Measurements from ENCODE around the gene SEMA7A. TPM values are rescaled to one million over a fixed set of nuclear protein-coding genes. Genes with fewer than 3 reads are reported as not detected.
"Not testable (repeated sequence)": the region's sequence is repeated elsewhere in the genome, so short reads cannot be mapped to it uniquely, and the experiment has no call there.

Gene SEMA7A
- total and polyA plus RNA-seq, 9 donors: 3.2 to 98.6 (median 9.0) TPM

- Histone ChIP-seq H3K36me3 (no peaks in the 10 kb centered on the region), H3K27me3 (no peaks in the 10 kb centered on the region), H3K4me1 (ENCODE audit: insufficient read depth) (peaks cover 14% of the 10 kb centered on the region), H3K9me3 (no peaks in the 10 kb centered on the region), H3K4me3 (peak within 1 kb of the TSS; percentile 80), H3K27ac (peak within 1 kb of the TSS; percentile 70 to 79)
- intact Hi-C loops (cut with DNase I): no loop called here
- TF ChIP-seq CTCF (IDR thresholded peaks at IDR 0.05): no peak
- TF ChIP-seq POLR2A (IDR thresholded peaks at IDR 0.05): no peak
- TF ChIP-seq EP300 (IDR thresholded peaks at IDR 0.05): no peak
- DNase-seq: peak in 1 of 5 donors; percentile 53
- WGBS, 3 donors: 62 to 69% (median 64%) methylated on average over 12 of the region's 12 CpGs
Observed at GRCh38 chr15:74367296-74367854, 66.4 kb downstream of the SEMA7A start, which contains the start of gene CYP11A1. Gene CYP11A1, minus strand, starts transcription at chr15:74367646. Its CDS starts 61 bp downstream, at chr15:74367585.

- intact Hi-C loops (cut with DNase I): no loop called here
- TF ChIP-seq POLR2A (IDR thresholded peaks at IDR 0.05) (peak; percentile 39), CTCF (IDR thresholded peaks at IDR 0.05) (no peak)
- DNase-seq: peak; percentile 73 to 88 (median 75)
- Histone ChIP-seq H3K9me3 (no peaks in the 10 kb centered on the region), H3K27ac (peak overlapping the region; percentile 90 to 96), H3K4me3 (peak overlapping the region; percentile 80), H3K27me3 (no peaks in the 10 kb centered on the region), H3K36me3 (no peaks in the 10 kb centered on the region), H3K4me1 (ENCODE audit: insufficient read depth) (peaks cover 14% of the 10 kb centered on the region)
- 2 to 4% (median 3%) methylated on average over 55 to 75 of the region's 75 CpGs for WGBS, 3 donors
Observed at GRCh38 chr15:74365598-74366445, 67.9 kb downstream of the SEMA7A start.

- TF ChIP-seq CTCF (IDR thresholded peaks at IDR 0.05) (no peak), POLR2A (IDR thresholded peaks at IDR 0.05) (no peak), EP300 (IDR thresholded peaks at IDR 0.05) (no peak)
- Histone ChIP-seq H3K9me3 (no peaks in the 10 kb centered on the region), H3K4me3 (peak overlapping the region; percentile 80), H3K36me3 (no peaks in the 10 kb centered on the region), H3K27me3 (no peaks in the 10 kb centered on the region), H3K4me1 (ENCODE audit: insufficient read depth) (peaks cover 14% of the 10 kb centered on the region), H3K27ac (peak overlapping the region; percentile 90 to 96)
- intact Hi-C loops (cut with DNase I): no loop called here
- no peak for DNase-seq
- 68 to 77% (median 73%) methylated on average over 12 of the region's 12 CpGs for WGBS, 3 donors
Observed at GRCh38 chr15:74364936-74365597, 68.7 kb downstream of the SEMA7A start.

- Histone ChIP-seq H3K9me3 (no peaks in the 10 kb centered on the region), H3K27ac (no peak overlapping the region), H3K4me1 (ENCODE audit: insufficient read depth) (peaks cover 10% of the 10 kb centered on the region), H3K27me3 (no peaks in the 10 kb centered on the region), H3K4me3 (no peak overlapping the region), H3K36me3 (no peaks in the 10 kb centered on the region)
- intact Hi-C loops (cut with DNase I): no loop called here
- no peak for TF ChIP-seq POLR2A (IDR thresholded peaks at IDR 0.05)
- no peak for TF ChIP-seq EP300 (IDR thresholded peaks at IDR 0.05)
- TF ChIP-seq CTCF (IDR thresholded peaks at IDR 0.05): no peak
- WGBS, 3 donors: 74 to 91% (median 87%) methylated on average over 1 of the region's 1 CpG
- DNase-seq: peak in 1 of 5 donors; percentile 17
Observed at GRCh38 chr15:74362482-74362881, 71.3 kb downstream of the SEMA7A start.

GRCh38 chr15:74360855-74361254 lies 72.9 kb downstream of the SEMA7A start:
- DNase-seq; H3K9me3 ChIP-seq; H3K27me3 ChIP-seq; H3K27ac ChIP-seq; H3K36me3 ChIP-seq; intact Hi-C loops (cut with DNase I); H3K4me3 ChIP-seq; H3K4me1 ChIP-seq (ENCODE audit: insufficient read depth): not testable (repeated sequence)
- 5 to 11% (median 8%) methylated on average over 1 of the region's 1 CpG for WGBS, 3 donors

- WGBS, 3 donors: 87 to 93% (median 90%) methylated on average over 6 of the region's 6 CpGs
- H3K4me1 ChIP-seq (ENCODE audit: insufficient read depth); H3K36me3 ChIP-seq; H3K27me3 ChIP-seq; H3K4me3 ChIP-seq; intact Hi-C loops (cut with DNase I); H3K9me3 ChIP-seq; H3K27ac ChIP-seq: not testable (repeated sequence)
- peak in 1 of 5 donors; percentile 17 for DNase-seq
Observed at GRCh38 chr15:74359376-74359775, 74.4 kb downstream of the SEMA7A start.
